GM20431 (cell line): ENCODE data around the gene SLC25A21.

ENCODE experiments used
- in situ Hi-C: fragments of 300-500 bp; cut with MseI, MboI; formaldehyde crosslinking; loops from one replicate; pipeline ENCODE4 v1.15.0; 2020; ENCODE audit warnings: low sequenced_read_pairs; ENCODE audit not compliant: unreplicated experiment

Gene SLC25A21

DNA sequence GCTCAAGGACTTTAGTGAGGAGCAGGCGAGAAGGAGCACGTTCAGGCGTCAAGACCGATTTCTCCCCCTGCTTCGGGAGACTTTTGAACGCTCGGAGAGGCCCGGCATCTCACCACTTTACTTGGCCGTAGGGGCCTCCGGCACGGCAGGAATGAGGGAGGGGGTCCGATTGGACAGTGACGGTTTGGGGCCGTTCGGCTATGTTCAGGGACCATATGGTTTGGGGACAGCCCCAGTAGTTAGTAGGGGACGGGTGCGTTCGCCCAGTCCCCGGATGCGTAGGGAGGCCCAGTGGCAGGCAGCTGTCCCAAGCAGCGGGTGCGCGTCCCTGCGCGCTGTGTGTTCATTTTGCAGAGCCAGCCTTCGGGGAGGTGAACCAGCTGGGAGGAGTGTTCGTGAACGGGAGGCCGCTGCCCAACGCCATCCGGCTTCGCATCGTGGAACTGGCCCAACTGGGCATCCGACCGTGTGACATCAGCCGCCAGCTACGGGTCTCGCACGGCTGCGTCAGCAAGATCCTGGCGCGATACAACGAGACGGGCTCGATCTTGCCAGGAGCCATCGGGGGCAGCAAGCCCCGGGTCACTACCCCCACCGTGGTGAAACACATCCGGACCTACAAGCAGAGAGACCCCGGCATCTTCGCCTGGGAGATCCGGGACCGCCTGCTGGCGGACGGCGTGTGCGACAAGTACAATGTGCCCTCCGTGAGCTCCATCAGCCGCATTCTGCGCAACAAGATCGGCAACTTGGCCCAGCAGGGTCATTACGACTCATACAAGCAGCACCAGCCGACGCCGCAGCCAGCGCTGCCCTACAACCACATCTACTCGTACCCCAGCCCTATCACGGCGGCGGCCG, 509.6 kb downstream of the SLC25A21 start:
- in situ Hi-C loops, result loop anchor here (25.0 kb wide), 1 partner anchor 275 kb away; no protein-coding TSS in a partner anchor

DNA sequence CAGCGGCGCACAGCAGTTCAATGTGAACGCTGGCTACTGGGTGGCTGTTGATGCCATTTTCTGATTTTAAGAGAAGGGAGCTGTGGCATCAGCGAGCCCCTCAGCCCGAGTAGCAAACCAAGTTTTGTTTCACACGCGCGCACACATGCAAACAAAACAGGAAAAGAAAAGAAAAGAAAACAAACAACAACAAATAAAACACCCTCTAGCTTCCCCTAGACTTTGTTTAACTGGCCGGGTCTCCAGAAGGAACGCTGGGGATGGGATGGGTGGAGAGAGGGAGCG, 510.2 kb downstream of the SLC25A21 start:
- in situ Hi-C loops, result loop anchor here (25.0 kb wide), 1 partner anchor 275 kb away; no protein-coding TSS in a partner anchor

DNA sequence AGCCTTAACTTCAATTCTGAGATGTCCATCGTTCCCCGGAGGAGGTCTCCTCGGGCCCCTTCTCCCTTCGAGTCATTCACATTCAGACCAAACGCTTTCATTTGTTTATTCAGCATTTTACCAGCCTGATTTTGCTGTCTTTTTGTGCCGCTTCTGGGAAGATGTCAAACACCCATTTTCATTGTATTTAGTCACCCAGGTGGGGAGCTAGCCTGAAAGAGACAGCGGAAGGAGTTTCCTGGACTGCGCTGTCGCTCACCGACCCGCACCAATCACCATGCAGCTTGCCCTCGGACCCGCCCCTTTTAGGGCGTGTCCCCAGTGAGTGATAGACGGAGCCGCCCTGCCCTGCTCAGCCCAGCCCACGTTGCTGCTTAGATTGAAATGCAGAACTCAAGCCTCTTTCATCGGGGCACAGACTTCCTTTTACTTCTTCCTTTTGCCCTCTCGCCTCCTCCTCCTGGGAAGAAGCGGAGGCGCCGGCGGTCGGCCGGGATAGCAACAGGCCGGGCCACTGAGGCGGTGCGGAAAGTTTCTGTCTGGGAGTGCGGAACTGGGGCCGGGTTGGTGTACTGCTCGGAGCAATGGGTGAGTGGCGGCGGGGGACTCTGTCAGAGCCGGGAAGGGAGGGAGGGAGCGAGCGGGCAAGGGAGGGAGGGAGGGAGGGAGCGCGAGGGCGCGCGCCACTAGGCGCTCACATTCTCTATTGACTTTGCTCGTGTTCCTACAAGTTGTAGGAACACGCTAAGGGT, 510.7 kb downstream of the SLC25A21 start, which contains the start of gene PAX9:
Gene PAX9, plus strand, starts transcription at position 355 of the 752 bp plus-strand sequence. Its CDS starts 230 bp downstream, at position 585.
- in situ Hi-C loops, result loop anchor here (25.0 kb wide), 1 partner anchor 276 kb away; no protein-coding TSS in a partner anchor

GRCh38 chr14:36660736-36661505, 511.5 kb downstream of the SLC25A21 start:
- in situ Hi-C loops, result loop anchor here (25.0 kb wide), 1 partner anchor 276 kb away; no protein-coding TSS in a partner anchor

DNA sequence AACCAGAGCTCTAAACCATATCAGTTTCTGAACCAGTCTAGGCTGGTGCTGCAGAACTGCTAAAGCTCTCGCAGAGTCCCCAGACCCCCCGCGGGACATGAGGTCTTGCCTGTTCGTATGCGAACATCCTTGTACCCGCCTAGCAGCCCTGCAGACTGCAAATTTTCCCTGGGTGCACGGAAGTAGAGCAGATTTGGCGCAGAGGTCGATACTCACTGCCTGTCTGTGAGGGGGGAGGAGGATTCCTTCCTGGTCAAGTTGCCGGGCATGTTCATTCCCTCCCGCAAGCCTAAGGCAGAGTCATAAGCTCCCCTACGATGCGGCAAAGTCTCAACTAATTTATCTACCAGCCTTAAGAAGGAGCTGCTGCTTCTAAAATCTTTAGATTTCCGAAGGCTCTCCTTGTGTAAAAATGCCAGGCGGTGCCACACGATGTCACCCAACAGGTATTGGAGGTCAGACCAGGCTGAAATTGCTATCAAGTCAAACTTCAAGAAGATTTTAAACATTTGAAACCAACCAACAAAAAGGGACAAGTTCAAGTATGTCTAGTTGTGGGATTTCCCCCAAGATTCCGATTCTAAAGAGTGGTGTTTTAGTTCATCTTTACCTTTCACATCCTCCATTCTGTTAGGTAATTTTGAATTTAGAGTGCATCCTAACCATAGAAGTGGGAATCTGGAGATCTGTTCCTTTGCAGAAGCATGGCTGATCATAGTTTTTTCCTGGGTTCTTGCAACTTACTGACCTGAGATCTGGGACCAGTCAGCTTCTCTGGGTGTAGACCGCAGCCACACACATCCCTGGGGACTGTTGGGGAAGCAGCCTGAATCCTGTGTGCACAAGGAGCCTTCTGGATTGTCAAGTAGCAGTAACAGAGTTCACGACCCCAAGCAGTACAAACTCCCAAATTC, 512.3 kb downstream of the SLC25A21 start:
- in situ Hi-C loops, result loop anchor here (25.0 kb wide), 1 partner anchor 277 kb away; no protein-coding TSS in a partner anchor

- in situ Hi-C loops, result loop anchor here (25.0 kb wide), 1 partner anchor 278 kb away; no protein-coding TSS in a partner anchor
Measured at GRCh38 chr14:36659010-36659821, 513.2 kb downstream of the SLC25A21 start.

- in situ Hi-C loops, result loop anchor here (25.0 kb wide), 1 partner anchor 279 kb away; no protein-coding TSS in a partner anchor
Measured at GRCh38 chr14:36658123-36659009, 514.0 kb downstream of the SLC25A21 start.

DNA sequence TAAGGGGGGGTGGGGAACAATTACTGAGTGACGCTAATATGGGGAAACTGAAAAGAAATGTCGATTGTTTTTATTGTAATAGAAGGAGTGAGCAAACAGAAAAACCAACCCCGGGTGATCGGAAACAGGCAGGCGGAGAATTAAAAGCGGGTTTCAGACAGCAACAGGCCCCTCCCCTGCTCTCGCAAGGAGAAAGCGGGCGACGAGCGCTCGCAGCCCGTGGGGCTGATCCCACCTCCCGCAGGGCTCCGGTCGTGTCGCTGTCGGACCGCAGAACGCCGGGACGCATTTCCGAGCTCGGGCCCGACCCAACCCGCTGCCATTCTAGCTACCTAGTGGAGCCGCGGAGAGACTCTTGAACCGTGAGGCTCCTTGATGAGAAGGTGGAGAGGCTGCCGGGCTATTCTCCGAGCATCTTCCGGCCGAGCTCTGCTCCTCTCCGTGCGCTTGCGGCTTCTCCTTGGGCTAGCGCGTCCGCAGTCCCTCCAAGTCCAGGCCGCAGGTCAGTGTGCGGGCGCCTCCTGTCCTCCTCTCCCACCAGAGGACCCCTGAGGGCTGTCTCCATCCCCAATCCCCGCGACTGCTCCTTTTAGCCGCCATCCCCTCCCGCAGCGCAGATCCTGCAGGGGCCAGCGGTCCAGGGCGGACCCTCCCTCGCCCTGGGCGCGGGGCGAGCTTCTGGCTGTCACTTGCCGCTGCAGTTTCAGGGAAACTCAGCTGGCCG, 514.8 kb downstream of the SLC25A21 start:
- in situ Hi-C loops, result loop anchor here (25.0 kb wide), 1 partner anchor 280 kb away; no protein-coding TSS in a partner anchor

- in situ Hi-C loops, result loop anchor here (25.0 kb wide), 1 partner anchor 280 kb away; no protein-coding TSS in a partner anchor
Measured at GRCh38 chr14:36656687-36657398, 515.6 kb downstream of the SLC25A21 start.

DNA sequence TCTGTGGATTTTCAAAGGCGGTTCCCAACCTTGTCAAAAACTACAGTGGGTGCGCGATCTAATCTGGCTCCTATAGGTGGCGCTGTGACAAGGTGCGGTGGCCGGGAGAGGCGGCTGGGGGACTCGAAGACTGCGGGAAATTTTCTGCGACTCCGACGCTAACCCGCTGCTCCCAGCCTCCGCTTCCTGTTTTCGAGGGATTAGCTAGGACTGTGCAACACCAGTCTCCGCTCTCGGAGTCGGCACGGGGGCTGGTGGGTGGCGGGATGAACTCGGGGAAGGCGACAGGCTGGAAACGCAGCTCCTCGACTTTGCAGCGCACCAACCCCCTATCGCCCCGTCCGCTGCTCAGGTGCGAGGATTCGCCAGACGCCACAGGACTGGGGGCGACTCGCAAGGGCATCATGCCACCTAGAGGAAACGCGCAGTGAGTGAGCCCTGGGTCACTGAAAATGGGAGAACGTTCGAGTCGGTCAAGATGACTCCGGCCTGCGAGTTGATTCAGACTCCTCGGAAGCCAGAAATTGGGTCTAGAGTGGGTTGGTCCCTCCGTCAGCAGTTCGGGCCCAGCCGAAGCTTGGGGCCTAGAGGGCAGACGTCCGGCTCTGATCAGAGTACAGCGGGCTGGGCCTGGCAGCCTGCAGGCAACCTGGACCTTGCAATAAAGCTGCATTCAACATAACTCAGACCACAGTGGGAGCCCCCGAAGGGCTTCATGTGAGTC, 516.3 kb downstream of the SLC25A21 start:
- in situ Hi-C loops, result loop anchor here (25.0 kb wide), 1 partner anchor 281 kb away; no protein-coding TSS in a partner anchor

- in situ Hi-C loops, result loop anchor here (25.0 kb wide), 1 partner anchor 282 kb away; no protein-coding TSS in a partner anchor
Measured at GRCh38 chr14:36655571-36655962, 516.8 kb downstream of the SLC25A21 start.

- in situ Hi-C loops, result loop anchor here (25.0 kb wide), 1 partner anchor 282 kb away; no protein-coding TSS in a partner anchor
Measured at GRCh38 chr14:36654794-36655381, 517.5 kb downstream of the SLC25A21 start.

- in situ Hi-C loops, result loop anchor here (25.0 kb wide), 1 partner anchor 283 kb away; no protein-coding TSS in a partner anchor
Measured at GRCh38 chr14:36653962-36654793, 518.2 kb downstream of the SLC25A21 start.

DNA sequence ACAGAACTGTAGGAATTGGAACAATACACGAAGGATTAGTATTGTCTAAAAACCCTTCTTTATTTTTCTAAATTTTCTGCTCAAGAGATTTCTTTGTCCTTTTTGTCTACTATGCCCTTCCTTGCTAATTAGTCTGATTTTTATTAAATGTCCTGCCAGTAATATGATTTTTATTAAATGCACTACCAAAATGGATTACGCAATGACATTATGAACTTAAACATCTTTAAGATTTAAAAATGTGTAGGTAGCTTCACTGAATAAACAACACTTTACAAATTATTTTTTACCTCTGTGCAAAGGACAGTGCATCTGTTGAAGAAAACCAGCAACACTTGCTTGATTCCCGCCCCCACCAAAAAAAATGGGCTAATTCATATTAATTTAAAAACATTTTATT, 519.0 kb downstream of the SLC25A21 start:
- in situ Hi-C loops, result loop anchor here (25.0 kb wide), 1 partner anchor 284 kb away; no protein-coding TSS in a partner anchor
